GM21526 (cell line): ENCODE measurements around the gene VSNL1.

Experiments used
- ATAC-seq: cut with Tn5 transposase; IDR thresholded peaks from one replicate; pipeline ENCODE4 v1.9.1; 2021; ENCODE audit warnings: moderate library complexity; ENCODE audit not compliant: unreplicated experiment, low FRiP score

Gene VSNL1

DNA sequence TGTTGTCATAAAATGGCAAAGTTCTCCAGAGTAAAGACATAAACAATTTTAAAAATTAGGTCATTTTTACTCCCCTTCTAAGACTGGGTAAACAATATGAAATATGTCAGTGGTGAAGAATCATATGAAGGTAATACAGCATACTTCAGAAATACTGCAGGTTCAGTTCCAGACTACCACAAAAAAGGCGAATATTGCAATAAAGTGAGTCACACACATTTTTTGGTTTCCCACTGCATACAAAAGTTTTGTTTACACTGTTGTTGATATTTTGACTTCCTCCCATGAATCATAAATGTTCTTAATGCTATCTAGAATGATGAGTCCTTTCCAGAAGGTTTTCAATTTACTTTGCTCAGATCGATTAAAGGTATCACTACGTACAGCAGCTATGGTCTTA, 139.6 kb downstream of the VSNL1 start:
- no peak for ATAC-seq

- ATAC-seq: no peak
Measured at GRCh38 chr2:17682098-17682857, 141.8 kb downstream of the VSNL1 start.

DNA sequence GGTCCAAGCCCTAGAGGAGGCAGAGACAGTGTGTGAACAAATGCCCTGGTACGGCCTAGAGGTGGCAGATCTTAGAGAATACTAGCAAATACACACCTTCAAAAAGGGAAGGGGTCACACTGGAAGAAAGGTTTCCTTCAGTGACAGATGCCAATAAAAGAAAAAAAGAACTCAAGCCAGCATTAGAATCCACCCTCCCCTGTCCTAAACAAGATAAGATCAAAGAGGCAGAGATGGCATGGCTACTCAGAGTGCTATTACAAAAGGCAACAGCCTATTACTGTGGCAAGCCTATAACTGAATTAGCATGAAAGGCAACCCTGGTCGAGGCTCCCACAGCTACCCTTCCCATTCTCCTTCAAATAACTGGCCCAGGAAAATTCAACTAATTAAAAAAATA, 143.5 kb downstream of the VSNL1 start:
- ATAC-seq: no peak

DNA sequence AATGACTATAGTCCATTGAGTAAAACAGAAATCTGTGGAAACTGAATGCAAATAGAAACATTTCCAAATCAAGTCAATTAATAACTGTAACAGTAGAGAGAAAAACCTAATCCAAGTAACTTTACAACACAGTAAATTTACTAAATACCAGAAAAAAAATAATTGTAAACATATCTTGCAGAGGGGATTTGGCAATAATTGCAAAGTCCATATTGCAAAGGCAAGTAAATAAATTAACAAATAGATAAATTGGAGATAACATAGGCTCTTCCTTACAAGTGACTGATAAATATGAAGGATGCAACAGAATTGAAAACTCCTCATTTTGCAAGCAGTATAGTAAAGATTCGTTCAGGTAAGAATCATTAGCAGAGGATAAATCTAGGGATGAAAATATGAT, 148.1 kb downstream of the VSNL1 start:
- ATAC-seq: no peak

DNA sequence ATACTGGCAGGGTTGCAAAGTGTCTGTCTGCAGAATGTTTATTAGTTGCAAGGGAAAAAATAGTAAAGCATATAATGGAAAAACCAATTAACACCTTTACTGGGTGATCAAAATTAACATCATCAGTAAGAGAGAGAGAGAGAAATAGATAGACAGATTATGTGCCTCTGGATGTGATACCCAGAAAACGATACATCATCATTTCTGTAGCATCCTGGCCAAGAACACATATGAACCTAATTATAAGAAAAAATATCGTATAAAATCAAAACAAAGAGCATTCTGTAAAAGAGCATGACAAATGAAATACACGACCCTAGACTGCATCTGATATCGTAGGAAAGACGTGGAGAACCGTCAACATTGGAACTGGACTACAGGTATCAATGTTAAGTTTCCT, 148.5 kb downstream of the VSNL1 start:
- no peak for ATAC-seq

DNA sequence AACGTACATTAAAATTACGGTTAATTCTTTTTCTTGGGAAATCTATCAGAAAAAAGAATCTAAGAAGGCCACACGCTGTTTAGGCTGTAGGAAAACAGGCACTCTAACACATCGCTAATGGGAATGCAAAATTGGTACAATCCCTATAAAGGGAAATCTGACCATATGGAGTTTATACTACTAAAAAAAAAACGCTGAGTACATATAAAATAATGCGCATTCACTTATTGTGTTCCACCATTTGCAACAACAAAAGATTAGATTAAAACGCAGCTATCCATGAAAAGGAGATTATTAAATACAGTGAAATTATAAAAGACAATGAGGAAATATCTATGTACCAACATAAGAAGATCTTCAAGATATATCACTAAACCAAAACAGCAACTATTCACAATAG, 150.3 kb downstream of the VSNL1 start:
- no peak for ATAC-seq
